GM18951 (cell line): ENCODE measurements around the gene ALDH3B2.
"Not testable (repeated sequence)": the region's sequence is repeated elsewhere in the genome, so short reads cannot be mapped to it uniquely, and the experiment has no call there.

Experiments
- POLR2A ChIP-seq: IDR thresholded peaks from 4 replicates; pipeline ENCODE4 v1.6.1; 2011; ENCODE audit warnings: mild to moderate bottlenecking; ENCODE audit not compliant: insufficient read length, insufficient read depth; ENCODE audit errors: extremely low read depth
- in situ Hi-C: fragments of 300-500 bp; cut with MboI; formaldehyde crosslinking; loops from one replicate; pipeline ENCODE4 v1.12.0; 2022; ENCODE audit warnings: low sequenced_read_pairs, mixed read lengths, inconsistent platforms; ENCODE audit not compliant: unreplicated experiment

Gene ALDH3B2

DNA sequence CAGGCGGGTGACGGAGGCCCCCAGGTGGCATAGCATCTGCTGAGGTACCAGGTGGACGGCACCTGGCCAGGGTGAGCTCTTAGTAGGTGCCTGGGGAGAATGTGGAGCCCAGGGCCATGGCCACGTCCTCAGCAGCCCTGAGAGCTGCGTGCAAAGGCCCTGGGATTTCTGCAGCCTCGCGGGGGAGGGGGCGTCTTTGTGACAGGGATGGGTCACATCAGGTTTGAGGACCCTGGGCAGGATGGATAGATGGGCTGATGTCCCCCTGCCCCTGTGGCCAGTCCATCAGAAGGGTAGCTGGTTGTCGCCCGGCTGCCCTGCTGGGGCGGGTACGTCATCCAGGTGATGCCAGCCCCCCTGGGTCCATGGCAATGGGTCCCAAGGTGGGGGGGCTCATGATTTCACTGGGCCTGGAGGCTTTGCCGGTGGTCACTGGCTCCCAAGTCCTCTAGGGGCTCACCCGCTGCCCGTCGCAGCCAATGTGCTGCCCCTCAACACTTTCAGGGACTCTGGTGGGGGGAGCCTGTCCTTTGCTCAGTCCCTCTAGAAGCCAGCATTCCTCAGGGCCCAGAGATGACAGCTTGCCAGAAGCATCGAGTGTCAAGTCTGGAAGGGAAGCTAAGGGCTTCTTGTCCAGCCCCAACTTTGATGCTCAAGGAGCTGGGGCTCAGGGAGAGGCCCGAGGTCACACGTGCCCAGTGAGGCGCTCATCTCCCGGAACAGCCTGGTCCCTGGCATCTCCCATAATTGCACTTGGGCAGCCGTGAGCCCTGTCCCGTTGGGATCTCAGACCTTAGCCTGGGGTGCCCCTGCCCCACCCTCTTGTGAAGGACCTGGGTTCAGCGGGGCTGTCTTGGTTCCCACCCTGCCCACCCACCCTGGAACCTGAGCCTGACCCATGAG lies 35.6 kb downstream of the ALDH3B2 start:
- TF ChIP-seq POLR2A = no peak
- in situ Hi-C loops = no loop called here

DNA sequence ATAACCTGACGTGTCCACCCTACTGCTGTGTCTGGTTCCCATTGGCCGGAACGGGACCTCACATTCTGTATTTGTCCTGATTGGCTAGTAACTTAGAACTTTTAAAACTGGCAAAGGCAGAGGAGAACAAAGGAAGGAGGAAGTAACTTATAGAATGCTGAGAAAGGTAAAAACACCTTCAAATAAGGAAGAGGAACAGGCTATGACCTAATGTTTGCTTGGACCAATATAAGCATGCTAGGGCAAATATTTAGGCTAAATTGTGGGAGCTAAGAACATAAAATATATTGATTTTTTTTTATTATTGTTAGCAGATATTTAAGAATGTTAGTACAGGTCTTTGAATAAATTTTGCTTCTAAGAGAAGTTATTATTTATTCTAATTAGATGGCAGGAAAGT lies 37.0 kb downstream of the ALDH3B2 start:
- in situ Hi-C loops = not testable (repeated sequence)

DNA sequence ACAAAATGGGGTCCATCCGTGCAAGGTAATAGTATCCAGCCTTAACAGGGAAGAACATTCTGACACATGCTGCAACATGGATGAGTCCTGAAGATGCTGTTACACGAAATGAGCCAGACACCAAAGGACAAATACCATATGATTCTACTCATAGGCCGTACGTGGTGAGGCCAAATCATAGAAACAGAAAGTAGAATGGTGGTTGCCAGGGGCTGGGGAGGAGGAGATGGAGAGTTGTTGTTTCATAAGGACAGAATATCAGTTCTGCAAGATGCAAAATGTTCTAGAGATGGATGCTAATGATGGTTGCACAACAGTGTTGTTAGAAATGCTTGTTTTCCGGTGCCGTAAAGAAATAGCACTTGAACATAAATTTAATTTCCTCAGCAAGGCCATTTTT lies 37.5 kb downstream of the ALDH3B2 start:
- TF ChIP-seq POLR2A = no peak
- in situ Hi-C loops = no loop called here

DNA sequence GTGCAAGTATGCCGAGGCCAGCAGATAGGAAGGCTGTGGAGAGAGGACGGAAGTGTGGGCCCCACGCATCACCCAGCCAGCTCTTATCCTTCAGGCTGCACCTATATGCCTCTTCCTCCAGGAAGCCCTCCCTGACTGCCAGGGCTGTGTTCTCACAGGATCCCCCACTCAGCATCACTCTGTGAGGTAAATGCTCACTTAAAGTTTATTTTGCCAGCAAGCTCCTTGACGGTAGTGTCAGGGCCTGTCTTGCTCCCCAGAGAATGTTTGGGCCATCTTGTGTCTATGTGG lies 39.2 kb downstream of the ALDH3B2 start:
- in situ Hi-C loops = no loop called here
- TF ChIP-seq POLR2A = no peak

DNA sequence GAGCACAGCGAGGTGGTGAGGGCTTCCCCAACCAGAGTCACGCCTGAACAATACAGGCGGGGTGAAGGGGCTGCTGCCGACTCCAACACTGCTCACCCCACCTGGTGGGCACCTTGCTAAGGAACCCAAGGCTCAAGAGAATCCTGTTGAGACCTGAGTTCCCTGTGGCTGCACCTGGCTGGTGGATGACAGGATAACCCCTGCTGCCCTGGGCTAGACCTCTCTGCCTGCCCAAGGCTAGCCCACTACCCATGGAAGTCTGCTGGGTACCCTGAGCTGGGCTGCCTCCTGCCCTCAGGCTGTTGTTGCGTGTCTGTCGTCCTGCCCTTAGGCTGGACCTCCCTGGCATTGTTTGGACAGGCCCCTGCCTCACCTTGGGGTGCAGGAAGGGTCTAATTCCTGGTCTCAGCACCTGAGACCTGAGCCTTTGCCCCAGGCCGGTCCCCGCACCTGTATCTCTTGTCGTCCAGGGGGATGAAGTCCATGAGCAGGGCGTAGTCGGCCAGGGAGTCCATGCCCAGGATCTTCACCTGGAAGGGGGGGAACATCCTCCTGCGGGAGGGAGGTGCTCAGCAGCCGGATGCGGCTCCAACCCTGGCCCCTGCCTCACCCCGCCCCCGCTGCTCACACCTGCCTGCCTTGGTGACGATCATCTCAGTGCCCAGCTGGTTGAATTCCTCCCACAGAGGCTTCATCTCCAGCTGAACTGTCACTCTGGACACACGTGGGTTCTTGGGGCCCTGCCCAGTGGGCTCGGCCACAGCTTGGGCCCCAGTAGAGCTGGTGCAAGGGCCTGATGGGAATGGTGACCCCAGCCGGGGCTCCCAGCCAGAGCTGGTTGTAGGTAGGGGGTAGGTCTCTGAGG lies 39.8 kb downstream of the ALDH3B2 start:
- no peak for TF ChIP-seq POLR2A
- in situ Hi-C loops = no loop called here

DNA sequence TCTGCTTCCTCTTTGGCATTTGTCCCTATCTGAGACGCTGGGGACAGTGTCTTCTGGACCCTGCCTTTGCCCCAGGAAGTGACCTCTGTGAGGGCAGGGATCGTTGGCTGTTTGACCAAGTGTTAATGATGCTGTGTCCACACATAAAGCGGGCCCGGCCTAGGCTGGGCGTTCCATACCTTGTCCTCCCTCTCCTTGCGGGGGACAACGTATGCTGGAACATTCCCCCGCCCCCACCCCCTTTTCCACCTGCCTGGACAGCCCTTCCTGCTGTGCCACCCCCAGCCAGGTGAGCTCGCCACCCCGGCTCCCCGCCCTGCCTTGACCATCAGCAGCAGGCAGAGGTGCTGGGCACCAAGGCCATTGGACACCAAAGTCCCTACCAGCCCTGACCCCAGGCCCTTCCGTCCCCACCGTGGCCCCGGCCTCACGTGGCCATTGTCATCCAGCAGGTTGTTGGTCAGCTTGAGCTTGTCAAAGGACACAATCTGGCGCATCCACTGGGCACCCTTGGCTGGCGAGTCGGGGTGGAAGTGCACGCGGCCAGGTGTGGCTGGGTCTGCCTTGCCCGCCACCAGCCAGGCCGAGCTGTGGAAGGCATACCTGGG lies 40.6 kb downstream of the ALDH3B2 start:
- TF ChIP-seq POLR2A = no peak
- in situ Hi-C loops = no loop called here

DNA sequence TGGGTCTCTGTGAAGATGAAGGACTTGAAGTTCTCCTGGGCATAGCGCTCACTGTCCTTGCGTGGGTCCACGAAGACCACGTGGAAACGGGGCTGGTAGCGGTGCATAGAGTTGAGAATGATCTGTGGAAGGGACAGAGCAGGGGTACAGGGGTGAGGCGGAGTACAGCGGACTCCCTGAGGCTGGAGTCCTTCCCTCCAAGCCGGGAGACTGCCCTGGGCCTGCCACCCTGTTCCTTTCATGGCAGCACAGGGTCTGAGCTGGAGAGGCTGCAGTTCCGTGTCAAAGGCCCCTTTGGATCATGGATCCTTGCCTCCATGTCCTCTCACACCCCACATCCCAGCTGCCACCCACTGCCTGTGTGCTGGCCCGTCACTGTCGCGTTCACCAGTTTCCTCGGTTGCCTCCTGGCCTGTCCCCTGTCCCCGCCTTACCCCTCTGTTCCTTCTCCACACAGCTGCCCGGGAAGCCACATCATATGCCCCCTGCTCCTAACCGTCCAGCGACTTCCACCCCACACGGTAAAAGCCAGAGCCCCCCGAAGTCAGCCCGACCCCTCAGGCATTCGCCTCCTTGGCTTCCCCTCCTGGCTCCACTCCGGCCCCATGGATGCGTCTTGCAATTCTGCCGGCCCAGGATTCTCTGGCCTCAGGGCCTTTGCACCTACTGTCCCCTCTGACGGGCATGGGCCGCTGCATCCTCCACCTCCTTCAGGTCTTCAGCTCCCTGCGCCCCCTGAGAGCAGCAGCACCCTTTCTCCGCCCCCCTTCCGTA lies 41.3 kb downstream of the ALDH3B2 start:
- in situ Hi-C loops = no loop called here

DNA sequence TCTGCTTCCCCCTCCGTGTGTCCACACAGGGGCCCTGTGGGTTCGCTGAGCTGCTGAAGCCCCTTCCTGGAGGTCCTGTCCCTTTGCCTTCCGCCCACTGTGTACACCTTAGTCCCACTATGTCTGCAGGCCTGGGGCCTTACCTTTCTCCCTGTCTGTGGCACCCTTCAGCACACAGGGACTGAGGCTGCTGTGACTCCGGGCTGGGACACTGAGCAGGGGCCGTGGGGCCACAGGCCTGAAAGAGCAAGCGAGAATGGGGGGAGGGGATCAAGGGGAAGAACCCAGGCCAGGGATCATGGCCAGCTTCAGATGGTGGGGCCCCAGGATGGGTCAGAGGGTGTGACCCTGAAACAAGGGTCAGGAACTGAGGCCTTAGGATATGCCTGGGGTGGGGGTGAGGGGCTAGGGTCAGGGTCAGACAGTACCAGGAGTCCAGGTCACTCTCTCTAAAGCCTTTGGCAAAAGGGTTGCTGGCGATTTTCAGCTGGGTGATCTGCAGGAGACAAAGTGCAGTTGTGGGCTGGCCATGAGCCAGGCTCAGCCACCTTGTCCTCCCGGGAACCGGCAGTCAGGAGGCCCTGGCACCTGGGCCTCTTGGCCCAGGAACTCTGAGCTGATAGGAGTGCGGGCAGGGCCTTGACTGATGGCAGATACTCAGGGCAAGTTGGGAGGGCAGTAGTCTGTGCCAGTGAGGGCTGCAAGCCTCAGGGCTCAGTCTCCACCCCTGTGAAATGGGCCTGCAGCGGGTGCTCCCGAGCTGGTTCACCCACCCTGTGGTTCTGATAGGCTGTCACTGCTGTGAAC lies 42.0 kb downstream of the ALDH3B2 start:
- no peak for TF ChIP-seq POLR2A
- in situ Hi-C loops = no loop called here

More for the DNA sequence above, 41.3 kb downstream of the ALDH3B2 start:
- TF ChIP-seq POLR2A = no peak

DNA sequence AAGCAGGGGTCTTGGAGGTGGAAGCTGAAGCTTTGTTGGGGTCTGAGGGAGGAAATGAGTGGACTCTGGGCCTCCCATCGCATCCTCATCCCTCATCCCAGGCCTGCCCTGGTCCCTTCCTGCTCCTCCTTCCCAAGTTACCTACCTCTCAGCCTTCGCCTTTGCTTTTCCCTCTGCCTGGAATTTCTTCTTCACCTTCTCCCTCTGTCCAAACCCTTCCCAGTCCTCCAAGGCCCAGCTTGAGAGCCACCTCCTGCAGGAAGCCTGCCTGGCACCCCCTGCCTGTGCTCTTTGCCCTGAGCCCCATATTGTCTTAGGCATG lies 42.6 kb downstream of the ALDH3B2 start:
- TF ChIP-seq POLR2A = no peak
- in situ Hi-C loops = no loop called here

DNA sequence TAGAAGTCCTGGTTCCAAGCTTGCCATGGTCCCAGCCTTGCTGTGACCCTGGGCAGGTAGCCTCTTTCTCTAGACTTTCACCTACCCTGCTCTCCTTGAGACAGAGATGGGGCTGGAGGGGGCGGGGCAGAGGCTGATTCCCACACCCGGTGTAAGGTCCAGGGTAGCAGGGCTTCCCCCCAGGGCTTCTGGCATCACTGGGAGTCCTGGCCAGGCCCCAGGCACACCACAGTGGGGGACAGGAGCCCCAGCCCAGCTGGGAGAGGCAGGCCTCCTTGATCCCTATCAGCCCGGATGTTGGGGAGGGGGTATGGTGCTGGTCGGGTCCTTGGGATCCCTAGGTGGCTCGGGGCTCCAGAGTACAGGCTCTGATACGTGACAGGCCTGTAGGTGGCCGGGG lies 43.0 kb downstream of the ALDH3B2 start:
- in situ Hi-C loops = no loop called here
- no peak for TF ChIP-seq POLR2A

DNA sequence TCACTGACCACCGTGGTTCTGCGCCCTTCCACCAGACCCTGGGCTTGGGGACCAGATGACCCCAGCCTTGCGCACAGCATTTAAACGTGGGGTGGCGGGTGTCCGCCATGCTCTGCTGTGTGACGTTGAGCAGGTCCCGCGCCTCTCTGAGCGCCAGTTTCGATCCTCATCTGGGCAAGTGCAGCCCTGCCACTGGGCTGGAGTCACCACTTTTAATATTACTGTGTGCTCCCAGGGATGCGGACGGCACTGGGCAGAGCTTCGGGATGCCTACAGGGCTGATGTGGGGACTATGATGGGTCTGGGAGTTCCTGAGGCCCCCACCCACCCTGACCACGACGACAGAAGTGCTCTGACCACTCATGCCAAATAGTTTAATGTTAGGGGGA lies 43.5 kb downstream of the ALDH3B2 start:
- TF ChIP-seq POLR2A = no peak
- in situ Hi-C loops = no loop called here

DNA sequence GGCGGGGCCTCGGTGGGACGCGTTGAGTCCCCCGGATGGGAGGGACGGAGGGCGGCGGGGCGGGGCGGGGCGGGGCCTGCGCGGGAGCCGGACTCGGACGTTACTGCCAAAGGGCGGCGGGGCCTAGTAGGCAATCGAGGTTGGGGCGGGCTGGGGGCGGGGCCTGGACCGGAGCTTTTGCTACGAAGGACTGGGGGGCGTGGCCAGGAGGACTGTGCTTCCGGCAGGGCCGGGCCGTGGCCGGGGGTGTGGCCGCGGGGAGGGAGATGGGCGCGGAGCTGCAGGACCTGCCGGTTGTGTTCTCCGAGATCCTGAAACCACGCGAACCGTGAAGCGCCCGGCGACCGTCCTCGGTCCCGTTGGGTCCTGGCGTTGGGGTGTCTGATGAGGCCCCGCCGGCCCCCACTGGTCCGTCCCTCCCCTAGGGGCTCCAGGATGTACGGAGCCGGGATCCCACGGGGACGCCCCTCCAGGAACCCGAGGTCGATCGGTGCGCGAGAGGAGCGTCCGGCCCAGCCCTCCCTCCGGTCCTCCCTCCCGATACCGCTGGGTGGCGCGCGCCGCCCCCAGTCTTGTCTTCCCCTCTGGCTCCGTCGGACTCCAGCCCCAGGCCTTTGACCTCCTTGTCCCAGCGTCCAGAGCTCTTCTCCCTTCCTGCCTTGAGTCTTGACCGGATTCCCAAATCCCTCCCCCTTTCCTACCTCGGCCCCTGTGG lies 44.0 kb downstream of the ALDH3B2 start:
- in situ Hi-C loops = no loop called here
- peak; percentile 75 for TF ChIP-seq POLR2A
